ENCODE measurements around the gene TPPP3. TPM values are rescaled to one million over a fixed set of nuclear protein-coding genes. Genes with fewer than 3 reads are reported as not detected.

The TPPP3 gene
- total RNA-seq, 1 donor from 2014 or later = 29.7 TPM

DNA sequence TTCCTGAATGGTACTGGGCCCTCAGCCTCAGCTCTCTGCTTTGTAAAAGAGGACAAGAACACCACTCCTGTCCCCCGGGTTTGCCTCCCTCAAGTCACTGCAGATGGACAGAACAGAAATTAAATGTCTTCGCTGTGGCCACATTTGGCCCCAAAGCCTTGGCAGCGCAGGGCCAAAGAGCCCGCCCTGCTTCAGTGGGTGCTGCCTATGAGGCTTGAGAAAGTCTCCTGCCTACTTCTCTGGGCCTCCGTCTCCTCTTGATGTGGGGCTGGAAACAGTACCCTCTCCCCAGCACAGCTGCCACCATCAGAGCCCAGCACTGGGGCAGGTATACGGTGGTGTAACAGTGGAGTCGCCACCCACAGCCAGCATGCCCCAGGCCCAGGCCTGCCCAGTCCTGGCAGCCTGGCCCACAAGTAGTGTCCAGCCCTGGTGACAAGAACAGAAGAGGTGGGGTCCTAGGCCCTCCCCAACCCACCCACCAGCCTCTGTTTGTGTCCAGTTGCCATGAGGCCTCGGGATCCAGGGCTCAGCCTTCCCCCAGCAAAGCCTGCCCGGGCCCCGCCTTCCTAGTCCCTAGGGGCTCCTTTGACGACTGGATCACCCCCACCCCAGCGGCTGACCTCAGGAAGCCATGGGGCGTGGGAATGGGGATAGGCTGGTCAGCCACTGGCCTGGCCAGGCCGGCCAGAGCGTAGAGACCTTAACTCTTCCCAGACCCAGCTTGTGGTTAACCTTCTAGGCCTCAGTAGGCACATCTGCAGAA is 3.9 kb upstream of the TPPP3 start:
- intact Hi-C loops (cut with DNase I) = loop anchor here (10.0 kb wide), 1 partner anchor 122 kb away; the partner anchor contains the start of gene PLEKHG4
- ATAC-seq (no peak), DNase-seq (no peak)
- Histone ChIP-seq H3K36me3 (no peaks in the 10 kb centered on the region), H3K27me3 (no peaks in the 10 kb centered on the region), H3K4me1 (peaks cover 37% of the 10 kb centered on the region), H3K4me3 (no peak overlapping the region), H3K9me3 (no peaks in the 10 kb centered on the region), H3K27ac (peak overlapping the region; percentile 63)
- TF ChIP-seq CTCF (IDR thresholded peaks at IDR 0.05) = no peak

DNA sequence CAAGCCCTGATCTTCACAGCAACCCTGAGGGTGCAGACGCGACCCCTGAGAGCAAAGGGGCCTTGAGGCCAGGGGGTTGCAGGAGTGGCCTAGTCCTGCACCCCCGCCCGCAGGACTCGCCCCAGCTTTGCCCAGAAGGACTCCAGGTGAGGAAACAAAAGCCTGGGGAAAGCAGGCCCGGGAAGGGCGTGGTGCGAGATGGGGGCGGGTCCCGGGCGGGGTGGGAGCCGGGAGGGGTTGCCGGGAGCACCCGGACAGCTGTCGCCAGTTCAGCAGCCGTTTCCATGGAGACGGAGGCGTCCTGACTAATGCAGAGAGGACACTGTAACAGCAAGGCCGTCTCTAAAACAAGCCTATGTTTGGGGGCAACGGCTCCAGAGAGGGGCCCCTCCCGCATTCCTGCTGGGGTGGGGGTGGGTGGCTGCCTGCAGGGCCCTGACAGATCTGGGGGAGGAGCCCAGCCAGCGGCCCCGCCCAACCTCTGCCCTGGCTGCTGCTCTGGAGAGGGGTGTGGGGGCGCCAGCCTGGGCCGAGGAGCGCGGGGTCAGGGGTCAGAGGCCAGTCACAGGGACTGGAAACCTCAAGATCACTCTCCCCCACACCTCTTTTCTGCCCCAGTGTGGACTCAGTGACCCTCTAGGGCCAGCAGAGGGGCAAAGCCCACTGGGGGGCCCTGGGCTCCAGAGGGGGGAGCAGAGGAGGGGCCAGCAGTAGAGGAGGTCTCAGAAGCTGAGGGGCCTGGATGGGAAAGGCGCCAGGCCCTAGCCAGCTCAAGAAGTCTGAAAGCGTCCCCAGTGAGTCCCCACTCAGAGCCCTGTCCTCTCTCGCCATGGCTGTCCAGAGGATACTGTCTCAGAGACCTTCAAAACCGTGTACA is 3.1 kb upstream of the TPPP3 start:
- peak; percentile 85 for DNase-seq

GRCh38 chr16:67395458-67396158 is 2.3 kb upstream of the TPPP3 start:
- no peaks in the 10 kb centered on the region for H3K27me3 ChIP-seq
- intact Hi-C loops (cut with DNase I) = loop anchor here (10.0 kb wide), 1 partner anchor 121 kb away; the partner anchor contains the start of gene PLEKHG4
- DNase-seq = peak; percentile 65
- no peaks in the 10 kb centered on the region for H3K9me3 ChIP-seq
- no peak overlapping the region for H3K4me3 ChIP-seq
- H3K27ac ChIP-seq = peak overlapping the region; percentile 17
- H3K4me1 ChIP-seq = peaks cover 48% of the 10 kb centered on the region
- no peak for ATAC-seq
- TF ChIP-seq CTCF (IDR thresholded peaks at IDR 0.05) = no peak
- H3K36me3 ChIP-seq = no peaks in the 10 kb centered on the region

More for the DNA sequence above, 3.1 kb upstream of the TPPP3 start:
- no peak for TF ChIP-seq CTCF (IDR thresholded peaks at IDR 0.05)
- no peaks in the 10 kb centered on the region for H3K9me3 ChIP-seq
- H3K4me1 ChIP-seq = peaks cover 44% of the 10 kb centered on the region
- peak overlapping the region; percentile 63 for H3K27ac ChIP-seq
- H3K27me3 ChIP-seq = no peaks in the 10 kb centered on the region
- ATAC-seq = peak; percentile 14
- H3K4me3 ChIP-seq = no peak overlapping the region
- intact Hi-C loops (cut with DNase I) = loop anchor here (10.0 kb wide), 1 partner anchor 122 kb away; the partner anchor contains the start of gene PLEKHG4
- no peaks in the 10 kb centered on the region for H3K36me3 ChIP-seq

DNA sequence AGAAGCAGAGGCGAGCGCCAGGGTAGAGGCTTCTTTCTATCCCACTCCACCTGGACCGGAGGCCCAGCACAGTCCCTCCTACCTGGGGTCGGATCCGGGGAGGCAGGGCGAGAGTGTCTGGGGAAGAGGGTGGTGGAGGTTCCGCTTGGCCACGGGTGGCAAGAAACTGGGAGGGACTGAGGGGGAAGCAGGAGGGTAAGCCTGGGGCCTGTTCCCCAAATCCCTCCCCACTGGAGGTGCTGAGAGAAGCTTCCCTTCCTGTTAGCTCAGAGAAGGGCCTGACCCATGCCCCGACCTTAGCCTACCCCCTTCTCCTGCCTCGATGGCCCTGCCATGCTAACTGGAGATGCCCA is 1.8 kb upstream of the TPPP3 start:
- intact Hi-C loops (cut with DNase I) = loop anchor here (10.0 kb wide), 1 partner anchor 120 kb away; the partner anchor contains the start of gene PLEKHG4
- Histone ChIP-seq H3K4me3 (peak overlapping the region; percentile 1), H3K36me3 (no peaks in the 10 kb centered on the region), H3K27me3 (no peaks in the 10 kb centered on the region), H3K27ac (peak overlapping the region; percentile 17), H3K9me3 (no peaks in the 10 kb centered on the region), H3K4me1 (peaks cover 48% of the 10 kb centered on the region)
- DNase-seq (no peak), ATAC-seq (no peak)
- TF ChIP-seq CTCF (IDR thresholded peaks at IDR 0.05) = no peak
